Subcutaneous abdominal adipose tissue (tissue), 5 donors: ENCODE data around the gene TDG.
"Not testable (repeated sequence)": the region's sequence is repeated elsewhere in the genome, so short reads cannot be mapped to it uniquely, and the experiment has no call there.

ENCODE experiments used
- H3K27ac ChIP-seq: one replicate; pipeline ENCODE4 v1.7.0; 2013; ENCODE audit warnings: low read depth, mild to moderate bottlenecking, inconsistent platforms, low read length, moderate library complexity
- H3K27me3 ChIP-seq, 5 donors: one replicate each; pipeline ENCODE4 v1.7.0; 2013; ENCODE audit warnings: low read length in 5 of 5, inconsistent platforms in 1 of 5; ENCODE audit not compliant: control insufficient read depth in 5 of 5, insufficient read depth in 4 of 5
- H3K36me3 ChIP-seq, 5 donors: one replicate each; pipeline ENCODE4 v1.7.0; 2013; ENCODE audit warnings: low read length in 5 of 5; ENCODE audit not compliant: control insufficient read depth in 5 of 5, insufficient read depth in 5 of 5
- H3K4me1 ChIP-seq, 5 donors: one replicate each; pipeline ENCODE4 v1.7.0; 2013; ENCODE audit warnings: low read length in 5 of 5, mild to moderate bottlenecking in 3 of 5, moderate library complexity in 1 of 5; ENCODE audit not compliant: control insufficient read depth in 5 of 5, insufficient read depth in 5 of 5
- H3K4me3 ChIP-seq, 5 donors: one replicate each; pipeline ENCODE4 v1.7.0; 2013; ENCODE audit warnings: low read length in 5 of 5, low read depth in 1 of 5
- H3K9ac ChIP-seq, 5 donors: one replicate each; pipeline ENCODE4 v1.7.0; 2013; ENCODE audit warnings: low read length in 5 of 5, mild to moderate bottlenecking in 4 of 5, moderate library complexity in 3 of 5
- H3K9me3 ChIP-seq, 5 donors: one replicate each; pipeline ENCODE4 v1.7.0; 2013; ENCODE audit warnings: low read length in 5 of 5; ENCODE audit not compliant: control insufficient read depth in 5 of 5
- donor health status: healthy.
- donor health status: healthy.
- donor health status: healthy.
- donor health status: healthy.
- donor health status: healthy.

TDG gene

DNA sequence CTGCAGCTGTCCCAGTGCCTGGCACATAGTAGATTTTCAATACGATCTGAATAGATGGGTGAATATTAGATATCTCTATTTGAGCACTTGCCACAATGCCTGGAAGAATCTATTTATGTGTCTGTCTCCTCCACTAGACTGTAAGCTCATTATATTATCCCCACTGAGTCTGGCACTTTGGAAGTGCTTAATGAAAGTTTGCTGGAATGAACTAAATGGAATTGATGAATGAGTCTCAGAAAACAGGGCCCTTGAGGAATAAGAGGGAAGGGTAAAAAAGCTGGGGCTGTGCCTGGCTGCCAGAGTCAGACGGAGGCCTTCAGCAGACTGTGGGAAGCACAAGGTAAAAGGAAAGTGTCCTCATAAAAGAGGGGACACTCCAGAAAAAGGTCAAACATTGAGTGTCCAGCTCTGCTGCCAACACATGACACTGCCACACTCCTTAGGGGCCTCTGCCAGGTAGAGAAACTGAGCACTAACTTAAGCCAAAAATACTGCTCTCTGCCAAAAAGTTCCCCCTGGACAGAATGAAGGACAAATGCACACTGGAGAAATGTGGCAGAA lies 45.0 kb downstream of the TDG start:
- no peaks in the 10 kb centered on the region for H3K9me3 ChIP-seq
- H3K4me1 ChIP-seq, result peaks cover 0 to 4% (median 0%) of the 10 kb centered on the region in 5 donors
- no peaks in the 10 kb centered on the region for H3K27me3 ChIP-seq
- H3K4me3 ChIP-seq, result no peak overlapping the region
- H3K27ac ChIP-seq, result no peak overlapping the region
- peaks cover 0 to 5% (median 2%) of the 10 kb centered on the region in 5 donors for H3K36me3 ChIP-seq
- no peak overlapping the region for H3K9ac ChIP-seq

- Histone ChIP-seq H3K27ac (no peak overlapping the region), H3K4me3 (no peak overlapping the region), H3K9me3 (no peaks in the 10 kb centered on the region), H3K36me3 (peaks cover 0 to 5% (median 2%) of the 10 kb centered on the region in 5 donors), H3K27me3 (no peaks in the 10 kb centered on the region), H3K9ac (no peak overlapping the region), H3K4me1 (peaks cover 0 to 4% (median 0%) of the 10 kb centered on the region in 5 donors)
These were observed 45.6 kb downstream of the TDG start for GRCh38 chr12:104011253-104011652.

DNA sequence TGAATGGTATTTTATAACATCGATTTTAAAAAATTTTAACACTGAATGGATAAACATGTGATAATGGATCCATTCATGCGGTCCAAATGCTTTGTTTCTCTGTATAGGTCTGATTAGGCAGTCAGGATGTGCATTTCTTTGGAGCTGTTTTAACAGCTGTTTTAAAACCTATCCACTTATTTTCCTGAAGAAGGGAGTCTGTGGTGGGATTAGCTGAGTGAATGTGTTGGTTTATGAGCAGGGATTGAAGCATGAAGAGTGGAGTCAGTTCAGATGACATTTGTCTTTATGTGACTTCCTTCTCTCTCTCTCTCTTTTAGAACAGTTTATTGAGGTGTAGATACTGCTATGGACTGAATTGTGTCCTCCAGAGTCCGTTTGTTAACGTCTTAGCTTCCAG lies 46.7 kb downstream of the TDG start:
- H3K27me3 ChIP-seq, result no peaks in the 10 kb centered on the region
- H3K4me3 ChIP-seq, result no peak overlapping the region

GRCh38 chr12:104021862-104022261 lies 56.2 kb downstream of the TDG start:
- H3K27ac ChIP-seq, H3K9ac ChIP-seq, H3K4me1 ChIP-seq, H3K27me3 ChIP-seq, H3K36me3 ChIP-seq, H3K4me3 ChIP-seq, H3K9me3 ChIP-seq: not testable (repeated sequence)

More for the DNA sequence above, 46.7 kb downstream of the TDG start:
- no peak overlapping the region for H3K27ac ChIP-seq
- H3K36me3 ChIP-seq, result peaks cover 0 to 5% (median 2%) of the 10 kb centered on the region in 5 donors
- H3K9me3 ChIP-seq, result no peaks in the 10 kb centered on the region
- no peak overlapping the region for H3K9ac ChIP-seq
- peaks cover 0 to 4% (median 0%) of the 10 kb centered on the region in 5 donors for H3K4me1 ChIP-seq

- Histone ChIP-seq H3K27me3 (no peaks in the 10 kb centered on the region), H3K9ac (no peak overlapping the region), H3K9me3 (peaks cover 0 to 8% (median 0%) of the 10 kb centered on the region in 5 donors), H3K36me3 (no peaks in the 10 kb centered on the region), H3K4me3 (no peak overlapping the region), H3K27ac (no peak overlapping the region), H3K4me1 (no peaks in the 10 kb centered on the region)
These were observed 57.1 kb downstream of the TDG start for GRCh38 chr12:104022786-104023185.

GRCh38 chr12:104023710-104024109 lies 58.0 kb downstream of the TDG start:
- no peak overlapping the region for H3K27ac ChIP-seq
- peaks cover 0 to 8% (median 0%) of the 10 kb centered on the region in 5 donors for H3K9me3 ChIP-seq
- no peak overlapping the region for H3K4me3 ChIP-seq
- no peaks in the 10 kb centered on the region for H3K27me3 ChIP-seq
- H3K4me1 ChIP-seq, result no peaks in the 10 kb centered on the region
- H3K36me3 ChIP-seq, result no peaks in the 10 kb centered on the region
- no peak overlapping the region for H3K9ac ChIP-seq

GRCh38 chr12:104024348-104024747 lies 58.7 kb downstream of the TDG start:
- no peaks in the 10 kb centered on the region for H3K27me3 ChIP-seq
- no peaks in the 10 kb centered on the region for H3K36me3 ChIP-seq

DNA sequence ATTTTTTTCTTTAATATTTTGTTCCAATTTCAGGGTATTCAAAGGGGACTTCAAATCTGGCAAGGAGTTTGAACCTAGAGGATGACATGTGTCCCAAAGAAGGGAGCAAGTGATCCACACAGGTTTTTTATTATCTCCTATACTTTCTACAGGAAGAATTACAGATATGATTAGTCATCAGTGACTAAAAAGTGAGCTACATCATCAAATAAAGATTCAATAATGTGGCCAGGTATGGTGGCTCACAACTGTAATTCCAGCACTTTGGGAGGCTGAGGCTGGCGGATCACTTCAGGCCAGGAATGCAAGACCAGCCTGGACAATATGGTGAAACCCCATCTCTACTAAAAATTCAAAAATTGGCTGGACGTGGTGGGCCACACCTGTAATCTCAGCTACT lies 60.1 kb downstream of the TDG start:
- H3K4me3 ChIP-seq, result no peak overlapping the region
- no peaks in the 10 kb centered on the region for H3K4me1 ChIP-seq
- no peaks in the 10 kb centered on the region for H3K36me3 ChIP-seq
- H3K9me3 ChIP-seq, result peaks cover 0 to 8% (median 0%) of the 10 kb centered on the region in 5 donors
- no peaks in the 10 kb centered on the region for H3K27me3 ChIP-seq
- H3K27ac ChIP-seq, result no peak overlapping the region
- H3K9ac ChIP-seq, result no peak overlapping the region

More at GRCh38 chr12:104024348-104024747, 58.7 kb downstream of the TDG start:
- Histone ChIP-seq H3K4me1 (no peaks in the 10 kb centered on the region), H3K27ac (no peak overlapping the region), H3K9me3 (peaks cover 0 to 8% (median 0%) of the 10 kb centered on the region in 5 donors), H3K4me3 (no peak overlapping the region), H3K9ac (no peak overlapping the region)

DNA sequence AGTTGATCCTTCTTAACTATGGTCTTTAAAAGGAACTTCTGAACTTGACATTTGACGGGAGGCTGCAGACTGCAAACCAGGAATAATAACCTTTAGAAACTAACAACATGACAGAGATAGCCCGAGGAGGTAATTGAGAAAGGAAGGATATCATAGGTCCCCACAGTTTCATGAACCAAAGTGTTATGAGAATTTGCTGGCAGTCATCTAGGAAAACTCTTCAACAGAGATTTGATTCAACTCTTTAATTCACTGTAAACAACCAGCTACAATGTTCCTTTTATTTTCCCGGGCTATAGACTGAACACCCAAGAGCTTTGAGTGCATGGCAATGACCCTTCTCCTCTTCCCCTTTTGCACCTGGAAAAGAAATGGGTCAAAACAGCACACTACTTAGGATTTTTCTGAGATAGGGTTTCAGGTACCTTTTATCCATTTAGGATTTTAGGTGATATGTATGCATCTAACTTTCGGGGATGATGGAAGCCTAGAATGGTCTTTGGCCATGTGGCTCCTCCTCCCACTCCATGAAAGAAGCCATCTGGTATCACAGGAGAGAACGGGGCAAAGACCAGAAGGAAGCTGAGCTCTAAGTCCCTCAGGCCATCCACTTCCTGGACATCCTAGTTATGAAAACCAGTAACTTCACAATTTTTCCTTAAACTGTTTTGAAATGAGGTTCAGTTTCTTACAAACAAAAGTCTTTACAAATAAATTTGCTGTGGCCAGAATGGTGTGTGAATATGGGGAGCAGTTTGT lies 61.3 kb downstream of the TDG start:
- Histone ChIP-seq H3K27ac (no peak overlapping the region), H3K27me3 (no peaks in the 10 kb centered on the region), H3K4me3 (no peak overlapping the region), H3K36me3 (no peaks in the 10 kb centered on the region), H3K9ac (no peak overlapping the region), H3K9me3 (peaks cover 0 to 8% (median 0%) of the 10 kb centered on the region in 5 donors), H3K4me1 (no peaks in the 10 kb centered on the region)

DNA sequence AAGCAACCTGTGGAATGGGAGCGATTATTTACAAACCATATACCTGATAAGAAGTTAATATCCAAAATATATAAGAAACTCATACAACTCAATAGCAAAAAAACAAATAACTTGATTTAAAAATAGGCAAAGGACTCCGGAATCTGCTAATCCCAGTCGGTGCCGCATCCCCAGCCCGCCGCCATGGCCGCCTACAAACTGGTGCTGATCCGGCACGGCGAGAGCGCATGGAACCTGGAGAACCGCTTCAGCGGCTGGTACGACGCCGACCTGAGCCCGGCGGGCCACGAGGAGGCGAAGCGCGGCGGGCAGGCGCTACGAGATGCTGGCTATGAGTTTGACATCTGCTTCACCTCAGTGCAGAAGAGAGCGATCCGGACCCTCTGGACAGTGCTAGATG lies 64.9 kb downstream of the TDG start:
- not testable (repeated sequence) for H3K36me3 ChIP-seq, H3K27me3 ChIP-seq, H3K9me3 ChIP-seq, H3K4me1 ChIP-seq, H3K9ac ChIP-seq, H3K27ac ChIP-seq, H3K4me3 ChIP-seq
